Naive thymus-derived CD8-positive, alpha-beta T cell (primary cell): ENCODE measurements around the gene DACT2. TPM values are rescaled to one million over a fixed set of nuclear protein-coding genes. Genes with fewer than 3 reads are reported as not detected.

Experiments used
- ATAC-seq, 2 donors: fragments of 150-1000 bp; cut with Tn5 transposase in 1 of 2; sonication (Bioruptor Pico), chemical (Tn5 transposase) in 1 of 2; 1 replicate in 1 of 2; 2 replicates in 1 of 2; pipeline ENCODE4 v1.10.0; 2021; ENCODE audit warnings: mild to moderate bottlenecking in 2 of 2, moderate library complexity in 2 of 2
- POLR2A ChIA-PET: fragments of 350-600 bp; sonication (Branson Sonifier 250); formaldehyde crosslinking; loops from one replicate; lab custom pipeline; 2021; ENCODE audit warnings: antibody characterized with exemption; lab: Charles Lee
- DNase-seq, 10 donors: peaks; one replicate each; pipeline versions ENCODE4 v3.0.0 to v3.0.0-alpha.2; 2020 to 2022
- H3K27ac Mint-ChIP-seq, 10 donors: one replicate each; pipeline ENCODE4 v1.8.0; 2020 to 2022; ENCODE audit warnings: mild to moderate bottlenecking in 10 of 10, mixed read lengths in 10 of 10, moderate library complexity in 4 of 10, inconsistent platforms in 1 of 10
- H3K27me3 Mint-ChIP-seq, 5 donors: one replicate each; pipeline ENCODE4 v1.8.0; 2021 to 2022; ENCODE audit warnings: mixed read lengths in 5 of 5
- H3K36me3 Mint-ChIP-seq, 3 donors: one replicate each; pipeline ENCODE4 v1.8.0; 2020 to 2022; ENCODE audit warnings: mixed read lengths in 3 of 3, mild to moderate bottlenecking in 2 of 3, inconsistent platforms in 1 of 3
- H3K4me1 Mint-ChIP-seq, 4 donors: one replicate each; pipeline ENCODE4 v1.8.0; 2021 to 2022; ENCODE audit warnings: mixed read lengths in 4 of 4
- H3K4me3 Mint-ChIP-seq, 10 donors: one replicate each; pipeline ENCODE4 v1.8.0; 2020 to 2022; ENCODE audit warnings: mild to moderate bottlenecking in 10 of 10, mixed read lengths in 10 of 10, moderate library complexity in 6 of 10, inconsistent platforms in 1 of 10
- H3K9me3 Mint-ChIP-seq, 9 donors: one replicate each; pipeline ENCODE4 v1.8.0; 2020 to 2022; ENCODE audit warnings: mixed read lengths in 9 of 9, mild to moderate bottlenecking in 3 of 9, inconsistent platforms in 1 of 9, moderate library complexity in 1 of 9
- polyA plus RNA-seq, 3 donors: library from polyadenylated mRNA; unstranded; fragments of 300-500 nt; fragmentation: Illumina TruSeq; gene quantifications; one replicate each; pipeline ENCODE4 v1.2.3, GENCODE V29; 2021
- total RNA-seq, 8 experiments: library from RNA in 2 of 8; stranded (reverse) in 2 of 8; gene quantifications; one replicate each; pipeline ENCODE4 v1.2.3 and lab custom pipeline; 2021 to 2026

The DACT2 gene
- total and polyA plus RNA-seq, 5 experiments from 2014 or later: not detected

DNA sequence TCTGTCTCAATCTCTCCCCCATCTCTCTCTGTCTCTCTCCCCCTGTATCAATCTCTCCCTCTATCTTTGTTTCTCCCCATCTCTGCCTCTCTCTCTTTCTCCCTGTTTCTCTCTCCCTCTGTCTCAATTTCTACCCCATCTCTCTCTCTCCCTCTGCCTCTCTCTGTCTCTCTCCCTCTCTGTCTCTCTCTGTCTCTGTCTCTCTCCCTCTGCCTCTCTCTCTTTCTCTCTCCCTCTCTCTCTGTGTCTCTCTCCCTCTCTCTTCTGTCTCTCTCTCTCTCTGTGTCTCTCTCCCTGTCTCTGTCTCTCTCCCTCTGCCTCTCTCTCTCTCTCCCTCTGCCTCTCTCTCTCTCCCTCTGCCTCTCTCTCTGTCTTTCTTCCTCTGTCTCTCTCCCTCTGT lies 62.6 kb downstream of the DACT2 start:
- H3K9me3 Mint-ChIP-seq: peaks cover 0 to 33% (median 9%) of the 10 kb centered on the region in 9 donors
- ATAC-seq: no peak
- peak overlapping the region in 1 of 10 donors; percentile 71 for H3K27ac Mint-ChIP-seq
- peaks cover 0 to 2% (median 0%) of the 10 kb centered on the region in 3 donors for H3K36me3 Mint-ChIP-seq
- H3K4me3 Mint-ChIP-seq: no peak overlapping the region
- DNase-seq: no peak
- POLR2A ChIA-PET: no interaction called here
- H3K4me1 Mint-ChIP-seq: no peaks in the 10 kb centered on the region
- H3K27me3 Mint-ChIP-seq: peaks cover 2 to 36% (median 11%) of the 10 kb centered on the region in 5 donors

Other genes with a start within 250 kb of the DACT2 start
- gene FRMD1, start 240.6 kb downstream of the DACT2 start, total RNA-seq: not detected
- not detected for gene FRMD1, start 240.6 kb downstream of the DACT2 start, polyA plus RNA-seq
- gene SMOC2, start 121.4 kb upstream of the DACT2 start, total RNA-seq: not detected
- gene SMOC2, start 121.4 kb upstream of the DACT2 start, polyA plus RNA-seq: not detected